ENCODE data around the gene COL18A1.
"Not testable (repeated sequence)": the region's sequence is repeated elsewhere in the genome, so short reads cannot be mapped to it uniquely, and the experiment has no call there.

Gene COL18A1

DNA sequence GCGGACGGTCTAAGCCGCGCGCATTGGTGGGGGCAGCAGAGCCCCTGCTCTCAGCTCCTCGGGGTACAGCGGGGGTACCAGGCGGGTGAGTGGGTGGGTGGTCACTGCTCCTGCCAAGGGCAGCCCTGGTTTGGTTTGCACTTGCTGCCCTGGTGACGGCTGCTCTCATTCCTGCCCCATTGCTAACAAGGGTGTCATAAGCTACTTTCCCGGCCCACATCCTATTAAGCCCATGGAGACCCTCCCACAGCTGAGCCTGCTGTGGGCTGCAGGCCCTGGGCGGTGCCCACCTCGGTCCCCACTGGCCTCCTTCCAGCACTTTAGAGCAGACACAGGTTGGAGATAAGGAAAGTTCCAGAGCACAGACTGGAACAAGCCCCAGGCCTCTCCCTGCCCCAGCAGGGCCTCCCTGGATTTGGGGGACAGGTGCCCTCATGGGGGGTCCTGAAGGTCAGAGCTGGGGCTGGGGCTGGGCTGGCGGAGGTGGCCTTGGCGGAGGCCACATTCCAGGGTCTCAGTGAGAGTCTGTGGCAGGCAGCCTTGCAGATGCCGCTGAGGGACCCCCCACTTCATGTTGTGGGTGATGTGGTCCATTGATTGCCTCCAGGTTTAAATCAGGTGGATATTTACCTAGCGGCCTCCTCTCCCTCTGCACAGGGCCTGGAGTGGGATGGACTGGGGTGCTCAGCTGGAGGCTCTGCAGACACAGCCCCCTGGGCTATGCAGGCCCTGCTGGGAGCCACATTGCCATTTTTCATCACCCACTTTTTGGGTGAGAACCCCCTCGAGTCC, 27.0 kb downstream of the COL18A1 start:
- no peaks in the 10 kb centered on the region for H3K36me3 Mint-ChIP-seq
- H3K4me1 Mint-ChIP-seq = no peaks in the 10 kb centered on the region
- no peaks in the 10 kb centered on the region for H3K9me3 Mint-ChIP-seq
- no peak for DNase-seq (ENCODE audit: low spot score in 2 of 2)
- no peak for ATAC-seq
- H3K4me3 Mint-ChIP-seq = no peak overlapping the region
- no peak overlapping the region for H3K27ac Mint-ChIP-seq

DNA sequence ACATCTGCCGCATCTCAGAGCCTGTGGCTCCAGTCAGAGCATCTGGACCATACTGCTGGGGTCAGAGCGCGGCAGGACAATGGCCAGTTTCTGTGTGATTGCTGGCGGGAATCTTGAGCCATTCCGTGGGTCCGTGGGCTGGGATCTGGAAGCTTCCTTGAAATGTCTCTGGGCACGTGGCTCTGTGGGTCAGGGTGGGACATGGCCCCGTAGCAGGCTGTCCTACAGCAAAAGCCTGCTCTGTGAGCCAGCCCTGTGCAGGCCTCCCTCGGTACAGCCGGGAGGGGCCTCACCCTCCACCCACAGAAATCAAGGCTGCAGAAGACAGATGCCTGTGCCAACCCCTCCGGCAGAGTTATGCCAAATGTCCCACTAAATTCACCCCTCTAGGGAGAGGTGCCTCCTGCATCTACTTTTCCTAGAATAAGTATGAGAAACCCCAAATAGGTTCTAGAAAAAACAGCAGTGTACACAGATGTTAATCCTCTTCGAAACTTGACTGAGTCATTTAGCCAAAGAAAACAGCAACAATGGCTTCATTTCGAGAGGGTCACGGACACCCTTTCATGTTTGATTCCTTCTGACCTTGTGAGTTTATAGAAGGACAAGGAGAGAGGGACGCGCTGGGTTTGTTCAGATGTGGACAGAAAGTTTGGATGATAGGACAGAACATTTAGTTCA, 27.8 kb downstream of the COL18A1 start:
- no peak for ATAC-seq
- Mint-ChIP-seq H3K36me3 (no peaks in the 10 kb centered on the region), H3K27ac (no peak overlapping the region), H3K9me3 (no peaks in the 10 kb centered on the region), H3K4me3 (no peak overlapping the region), H3K4me1 (no peaks in the 10 kb centered on the region)
- no peak for DNase-seq (ENCODE audit: low spot score in 2 of 2)

DNA sequence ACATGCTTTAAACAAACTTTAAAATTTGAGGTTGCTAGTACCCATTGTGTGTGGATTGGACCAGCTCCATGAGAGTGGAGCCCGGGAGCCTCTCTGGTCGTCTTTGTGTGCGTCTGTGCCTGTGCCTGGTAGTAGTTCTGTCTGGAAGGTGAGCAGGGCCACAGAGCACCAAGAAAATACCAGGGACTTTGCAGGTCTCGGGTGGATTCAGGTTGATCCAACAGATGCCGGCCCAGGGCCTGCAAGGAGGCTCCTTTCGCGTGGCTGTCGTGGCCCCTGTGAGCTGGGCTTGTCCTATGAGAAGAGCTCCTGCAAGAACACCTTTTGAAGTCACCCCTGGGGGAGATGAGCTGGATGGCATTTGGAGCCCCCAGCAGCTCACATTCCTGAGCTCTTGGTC, 28.3 kb downstream of the COL18A1 start:
- Mint-ChIP-seq H3K4me3 (no peak overlapping the region), H3K9me3 (no peaks in the 10 kb centered on the region), H3K27ac (no peak overlapping the region), H3K4me1 (no peaks in the 10 kb centered on the region), H3K36me3 (no peaks in the 10 kb centered on the region)
- no peak for DNase-seq (ENCODE audit: low spot score in 2 of 2)
- ATAC-seq = no peak

DNA sequence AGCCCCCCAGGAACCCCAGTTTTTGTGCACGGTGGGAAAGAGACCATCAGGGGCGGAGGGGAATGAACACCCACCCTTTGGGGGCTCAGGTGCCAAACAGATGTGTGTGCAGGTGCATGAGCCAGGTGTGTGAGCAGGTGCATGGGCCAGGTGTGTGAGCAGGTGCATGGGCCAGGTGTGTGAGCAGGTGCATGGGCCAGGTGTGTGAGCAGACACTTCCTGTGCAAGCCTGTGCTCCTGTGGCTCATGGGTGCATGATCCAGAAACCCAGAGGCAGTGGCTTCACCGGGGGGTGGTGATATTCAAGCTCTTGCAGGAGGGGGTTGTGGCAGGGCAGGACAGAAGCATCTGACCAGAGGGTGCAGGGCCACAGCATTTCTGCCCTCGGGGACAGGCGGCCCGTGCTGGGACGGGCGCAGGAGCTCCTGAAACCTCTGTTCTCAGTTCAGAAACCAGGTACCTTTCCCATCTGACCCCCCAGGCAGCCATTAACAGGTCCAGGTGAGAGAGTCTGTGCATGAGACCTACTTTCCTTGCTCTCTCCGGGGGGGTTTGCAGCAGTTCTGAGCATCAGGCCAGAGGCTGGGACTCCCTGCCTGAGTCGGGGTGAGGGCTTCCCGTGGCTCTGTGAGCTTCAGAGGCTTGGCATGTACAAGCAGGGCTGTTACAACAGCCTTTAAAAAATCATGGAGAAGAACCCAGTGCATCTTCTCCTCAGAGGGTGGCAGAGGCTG, 29.1 kb downstream of the COL18A1 start:
- DNase-seq (ENCODE audit: low spot score in 2 of 2) (no peak), ATAC-seq (no peak)
- H3K4me3 Mint-ChIP-seq = no peak overlapping the region
- H3K9me3 Mint-ChIP-seq = no peaks in the 10 kb centered on the region
- H3K27ac Mint-ChIP-seq = no peak overlapping the region
- H3K4me1 Mint-ChIP-seq = no peaks in the 10 kb centered on the region
- no peaks in the 10 kb centered on the region for H3K36me3 Mint-ChIP-seq

DNA sequence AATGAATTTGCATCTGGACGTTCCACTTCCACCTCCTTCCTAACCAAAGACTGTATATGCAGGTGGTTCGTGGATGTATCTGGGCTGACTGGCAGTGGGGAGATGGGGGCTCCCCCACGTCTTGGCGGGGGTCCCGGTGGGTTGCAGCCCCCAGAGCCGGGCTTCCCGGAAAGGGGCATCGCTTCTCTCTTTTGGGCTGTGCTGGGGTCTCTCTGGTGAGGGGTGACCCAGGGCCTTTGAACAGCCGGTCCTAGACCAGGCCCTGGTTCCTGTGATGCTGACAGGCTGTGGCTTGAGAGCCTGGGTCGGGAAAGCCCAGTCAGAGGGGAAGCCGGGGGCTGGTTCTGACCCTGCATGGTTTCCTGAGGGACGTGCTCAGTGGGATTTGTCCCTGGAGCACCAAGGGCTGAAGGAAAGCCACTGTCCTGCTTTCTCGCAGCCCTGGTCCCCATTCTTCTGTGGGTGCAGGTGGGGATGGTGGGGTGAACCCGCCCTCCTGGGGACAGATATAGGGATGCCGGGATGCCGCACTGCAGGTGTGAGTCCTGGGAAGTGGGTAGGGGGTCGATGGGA, 29.8 kb downstream of the COL18A1 start:
- DNase-seq (ENCODE audit: low spot score in 2 of 2) (no peak), ATAC-seq (no peak)
- Mint-ChIP-seq H3K36me3 (no peaks in the 10 kb centered on the region), H3K9me3 (no peaks in the 10 kb centered on the region), H3K4me3 (no peak overlapping the region), H3K27ac (no peak overlapping the region), H3K4me1 (no peaks in the 10 kb centered on the region)

DNA sequence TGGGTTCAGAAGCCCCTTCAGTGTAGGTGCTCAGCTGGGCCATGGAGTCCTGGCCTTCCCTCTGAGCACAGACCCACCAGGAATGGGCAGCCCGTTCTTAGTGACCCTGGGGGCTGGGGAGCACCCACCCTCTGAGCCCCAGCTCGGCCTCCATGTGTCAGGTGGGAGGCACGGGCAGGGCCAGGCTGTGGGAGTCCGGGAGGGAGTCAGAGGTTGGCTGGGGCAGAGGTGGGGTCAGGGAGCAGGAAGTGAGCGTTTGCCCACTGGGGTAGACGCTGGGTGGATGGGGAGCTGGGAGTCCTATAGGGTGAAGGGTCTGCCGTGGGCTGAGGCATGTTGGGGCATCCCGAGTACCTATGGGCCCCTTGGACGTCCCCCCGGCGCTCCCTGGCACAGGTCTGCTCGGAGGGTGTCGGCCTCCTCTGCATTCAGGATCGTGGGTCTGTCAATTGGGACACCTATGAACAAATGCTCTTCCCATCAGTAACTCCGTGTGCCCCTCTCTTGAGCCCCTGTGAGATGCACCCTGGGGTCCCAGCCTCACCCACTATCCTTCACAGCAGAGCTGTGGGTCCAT, 30.5 kb downstream of the COL18A1 start:
- DNase-seq (ENCODE audit: low spot score in 2 of 2) (no peak), ATAC-seq (no peak)
- Mint-ChIP-seq H3K9me3 (no peaks in the 10 kb centered on the region), H3K4me3 (no peak overlapping the region), H3K27ac (no peak overlapping the region), H3K36me3 (no peaks in the 10 kb centered on the region), H3K4me1 (no peaks in the 10 kb centered on the region)

DNA sequence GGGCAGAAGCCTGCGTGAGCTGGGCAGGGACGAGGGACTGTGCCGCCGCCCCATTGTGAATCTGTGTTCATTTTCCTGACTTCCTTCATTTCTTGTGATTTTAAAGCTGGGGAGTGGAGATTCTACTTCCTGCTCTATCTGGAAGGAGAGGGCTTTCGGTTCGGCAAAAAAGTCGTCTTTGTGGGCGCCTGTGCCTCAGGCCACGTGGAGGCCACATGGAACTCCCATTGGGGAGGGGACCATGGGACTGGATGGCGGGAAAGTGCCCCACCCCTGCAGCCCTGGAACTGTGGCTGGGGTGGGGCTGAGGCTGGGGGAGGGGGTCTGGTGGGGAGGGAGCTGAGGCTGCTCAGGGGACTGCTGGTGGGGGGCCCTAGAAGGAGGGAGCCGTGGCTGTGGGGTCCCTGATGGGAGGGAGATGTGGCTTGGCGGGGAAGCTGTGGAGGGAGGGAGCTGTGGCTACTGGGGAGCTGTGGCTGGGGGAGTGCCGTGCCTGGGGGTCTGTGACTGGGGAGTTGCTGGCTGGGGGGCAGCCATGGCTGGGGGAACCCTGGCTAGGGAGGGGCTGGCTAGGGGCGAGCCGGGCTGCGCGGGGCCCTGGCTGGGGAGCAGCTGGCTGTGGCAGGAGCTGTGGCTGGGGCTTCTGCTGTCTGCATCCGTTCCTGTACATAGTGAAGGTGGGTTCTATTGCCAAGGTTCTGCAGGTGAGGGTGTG, 31.5 kb downstream of the COL18A1 start:
- ATAC-seq (no peak), DNase-seq (ENCODE audit: low spot score in 2 of 2) (no peak)
- Mint-ChIP-seq H3K9me3 (no peaks in the 10 kb centered on the region), H3K4me3 (no peak overlapping the region), H3K36me3 (no peaks in the 10 kb centered on the region), H3K27ac (no peak overlapping the region), H3K4me1 (no peaks in the 10 kb centered on the region)

DNA sequence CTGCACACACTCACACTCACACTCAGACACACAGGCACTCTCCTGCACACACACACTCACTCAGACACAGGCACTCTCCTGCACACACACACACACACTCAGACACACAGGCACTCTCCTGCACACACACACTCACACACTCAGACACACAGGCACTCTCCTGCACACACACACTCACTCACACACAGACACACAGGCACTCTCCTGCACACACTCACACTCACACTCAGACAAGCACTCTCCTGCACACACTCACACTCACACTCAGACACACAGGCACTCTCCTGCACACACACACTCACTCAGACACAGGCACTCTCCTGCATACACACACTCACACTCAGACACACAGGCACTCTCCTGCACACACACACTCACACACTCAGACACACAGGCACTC, 32.9 kb downstream of the COL18A1 start:
- not testable (repeated sequence) for ATAC-seq; H3K27ac Mint-ChIP-seq; H3K4me3 Mint-ChIP-seq; DNase-seq (ENCODE audit: low spot score in 2 of 2); H3K36me3 Mint-ChIP-seq; H3K9me3 Mint-ChIP-seq; H3K4me1 Mint-ChIP-seq

DNA sequence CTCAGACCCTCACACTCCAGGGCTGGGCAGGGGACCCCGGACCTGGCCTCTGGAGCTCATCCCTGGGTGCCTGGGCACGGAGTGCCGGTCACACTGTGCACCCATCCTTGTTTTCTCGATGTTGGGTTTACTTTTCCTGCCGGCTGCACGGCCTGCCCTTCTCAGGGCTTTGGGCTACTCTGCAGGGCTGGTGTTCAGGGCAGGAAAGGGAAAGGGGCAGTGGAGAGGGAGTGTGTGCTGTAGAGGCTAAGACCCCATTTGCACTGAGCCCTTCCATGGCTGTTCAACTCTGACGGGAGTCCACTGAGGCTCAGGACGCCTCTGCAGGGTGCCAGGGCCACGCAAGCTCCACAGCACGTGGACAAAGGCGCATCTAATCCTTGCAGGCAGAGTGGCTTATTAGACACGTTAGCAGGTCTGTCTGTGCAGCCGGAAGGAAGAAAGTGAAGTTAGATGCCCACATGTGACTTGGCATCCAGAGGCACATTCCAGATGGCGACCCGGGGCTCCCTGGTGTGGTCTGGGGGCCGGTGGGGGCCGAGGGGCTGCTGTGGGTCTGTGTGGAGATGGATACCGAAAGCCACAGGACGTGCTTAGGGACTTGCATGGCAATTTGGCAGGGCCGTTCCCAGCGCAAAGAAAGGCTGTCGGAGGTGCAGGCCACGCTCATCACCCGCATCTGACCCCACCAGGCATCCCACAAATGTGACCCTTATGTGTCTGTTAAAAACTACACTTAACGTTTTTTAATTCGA, 33.6 kb downstream of the COL18A1 start:
- Mint-ChIP-seq H3K4me3 (peak overlapping the region; percentile 38), H3K36me3 (no peaks in the 10 kb centered on the region), H3K4me1 (no peaks in the 10 kb centered on the region), H3K27ac (no peak overlapping the region), H3K9me3 (no peaks in the 10 kb centered on the region)
- ATAC-seq (no peak), DNase-seq (ENCODE audit: low spot score in 2 of 2) (no peak)

DNA sequence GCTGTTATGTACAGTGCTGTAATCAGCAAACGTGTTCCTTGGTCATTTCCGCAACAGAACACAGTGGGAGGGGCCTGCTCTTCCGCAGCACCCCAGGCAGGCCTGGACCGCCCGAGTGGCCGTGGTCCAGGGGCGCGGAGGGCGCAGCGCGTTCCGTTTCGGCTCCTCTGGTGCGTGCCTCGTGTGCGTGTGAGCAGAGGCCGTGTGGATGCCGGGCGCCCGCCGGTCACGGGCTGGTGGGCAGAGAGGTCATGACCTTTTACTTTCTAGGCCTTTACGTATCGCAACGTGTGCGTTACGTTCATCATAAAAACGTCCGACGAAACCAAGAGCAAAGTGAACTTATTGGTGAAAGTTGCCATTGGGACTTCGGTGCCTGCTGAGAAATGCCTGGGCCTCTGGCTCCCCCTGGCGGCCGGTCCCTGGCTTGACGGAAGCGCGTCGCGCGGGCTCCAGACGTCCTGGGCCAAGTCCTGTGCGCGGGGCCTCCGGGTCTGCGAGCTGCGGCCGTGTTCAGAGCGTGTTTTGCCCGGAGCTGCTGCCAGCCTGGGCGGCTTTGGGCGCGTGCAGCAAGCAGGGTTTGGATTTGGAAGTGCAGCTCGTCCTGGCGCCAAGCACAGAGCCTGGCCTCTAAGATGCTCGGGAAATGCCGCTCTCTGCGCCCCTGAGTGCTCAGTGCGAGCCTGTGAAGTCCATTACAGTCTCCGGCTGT, 34.4 kb downstream of the COL18A1 start:
- Mint-ChIP-seq H3K4me3 (peak overlapping the region; percentile 38), H3K9me3 (no peaks in the 10 kb centered on the region), H3K27ac (no peak overlapping the region), H3K4me1 (no peaks in the 10 kb centered on the region), H3K36me3 (no peaks in the 10 kb centered on the region)
- ATAC-seq = peak; percentile 86
- peak; percentile 82 to 89 for DNase-seq (ENCODE audit: low spot score in 2 of 2)

DNA sequence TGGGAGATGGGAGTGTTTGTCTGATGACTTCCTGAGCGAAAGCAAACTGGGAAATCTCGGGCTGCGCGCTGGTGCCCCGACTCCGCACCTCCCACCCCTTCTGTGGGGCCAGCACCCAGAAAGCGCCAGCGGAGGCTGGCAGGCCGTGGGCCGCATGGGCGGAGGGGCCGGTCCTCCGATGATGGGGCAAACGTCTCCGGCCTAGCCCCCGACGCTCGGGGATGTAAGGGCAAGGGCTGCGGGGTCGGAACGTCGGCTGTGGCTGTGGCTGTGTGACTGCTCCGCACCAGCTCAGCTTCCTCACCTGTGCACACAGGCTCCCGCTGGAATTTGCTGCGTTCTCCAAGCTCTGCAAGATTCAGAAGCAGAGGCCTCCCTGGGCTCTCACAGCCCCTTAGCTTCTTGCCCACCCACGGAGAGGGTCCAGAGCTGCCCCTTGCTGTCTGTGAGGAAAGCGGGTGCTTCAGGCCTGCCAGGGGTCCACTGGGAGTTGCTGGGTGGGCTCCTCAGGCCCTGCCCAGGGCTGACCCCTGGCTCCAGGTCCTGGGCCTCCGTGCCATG, 35.0 kb downstream of the COL18A1 start:
- no peak overlapping the region for H3K4me3 Mint-ChIP-seq
- DNase-seq (ENCODE audit: low spot score in 2 of 2) (no peak), ATAC-seq (no peak)
- no peaks in the 10 kb centered on the region for H3K36me3 Mint-ChIP-seq
- no peaks in the 10 kb centered on the region for H3K9me3 Mint-ChIP-seq
- H3K4me1 Mint-ChIP-seq = no peaks in the 10 kb centered on the region
- no peak overlapping the region for H3K27ac Mint-ChIP-seq

DNA sequence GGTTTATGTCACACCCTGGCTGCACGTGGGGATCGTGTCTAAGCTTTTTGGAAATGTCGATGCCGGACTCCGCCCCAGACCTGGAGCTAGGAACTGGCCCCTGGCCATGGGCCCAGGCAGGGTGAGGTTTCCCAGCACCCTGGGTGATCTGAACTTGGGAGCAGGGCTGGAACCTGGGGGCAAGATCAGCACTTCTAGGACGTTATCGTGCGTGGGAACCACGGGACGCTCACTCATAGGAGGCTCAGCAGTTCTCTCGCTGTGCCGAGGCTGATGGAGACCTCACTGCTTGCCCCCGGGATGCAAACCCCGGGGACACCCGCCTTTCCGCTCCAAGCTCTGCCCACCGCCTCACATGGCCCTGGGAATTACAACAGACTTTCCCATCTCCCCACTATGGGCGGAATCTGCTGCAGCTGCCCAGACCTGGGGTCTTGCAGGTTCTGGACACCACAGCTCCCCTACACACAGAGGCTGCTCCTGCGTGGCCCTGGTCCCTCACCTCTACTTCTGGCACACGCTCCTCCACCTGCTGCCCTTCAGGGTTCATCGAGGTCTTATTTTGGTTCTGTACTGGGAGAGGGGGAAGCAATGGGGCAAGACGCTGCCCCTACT, 35.9 kb downstream of the COL18A1 start:
- H3K4me1 Mint-ChIP-seq = no peaks in the 10 kb centered on the region
- no peak overlapping the region for H3K4me3 Mint-ChIP-seq
- ATAC-seq (no peak), DNase-seq (ENCODE audit: low spot score in 2 of 2) (no peak)
- no peaks in the 10 kb centered on the region for H3K9me3 Mint-ChIP-seq
- H3K36me3 Mint-ChIP-seq = no peaks in the 10 kb centered on the region
- no peak overlapping the region for H3K27ac Mint-ChIP-seq
